HG03571 (cell line): ENCODE measurements around the gene DPP9.

ENCODE experiments used
- ATAC-seq: cut with Tn5 transposase; IDR thresholded peaks from one replicate; pipeline ENCODE4 v1.9.1; 2021; ENCODE audit not compliant: unreplicated experiment

The DPP9 gene

DNA sequence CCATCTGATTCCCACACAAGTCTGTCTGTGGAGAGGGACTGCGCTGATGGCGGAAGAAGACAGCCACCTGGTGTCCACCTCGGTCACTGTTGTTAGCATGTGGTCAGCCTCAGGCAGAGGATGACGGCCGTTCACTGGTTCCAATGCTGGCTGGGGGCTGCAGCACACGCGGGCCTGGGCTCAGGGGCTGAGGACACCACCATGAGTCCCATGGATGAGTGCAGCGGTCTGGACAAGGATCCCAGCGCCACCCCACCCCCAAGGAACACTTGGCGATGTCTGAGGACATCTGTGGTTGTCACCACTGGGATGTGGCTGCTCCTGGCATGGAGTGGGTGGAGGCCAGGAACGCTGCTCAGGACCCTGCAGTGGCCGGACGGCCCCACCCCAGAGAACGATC, 10.9 kb downstream of the DPP9 start:
- ATAC-seq, result no peak

DNA sequence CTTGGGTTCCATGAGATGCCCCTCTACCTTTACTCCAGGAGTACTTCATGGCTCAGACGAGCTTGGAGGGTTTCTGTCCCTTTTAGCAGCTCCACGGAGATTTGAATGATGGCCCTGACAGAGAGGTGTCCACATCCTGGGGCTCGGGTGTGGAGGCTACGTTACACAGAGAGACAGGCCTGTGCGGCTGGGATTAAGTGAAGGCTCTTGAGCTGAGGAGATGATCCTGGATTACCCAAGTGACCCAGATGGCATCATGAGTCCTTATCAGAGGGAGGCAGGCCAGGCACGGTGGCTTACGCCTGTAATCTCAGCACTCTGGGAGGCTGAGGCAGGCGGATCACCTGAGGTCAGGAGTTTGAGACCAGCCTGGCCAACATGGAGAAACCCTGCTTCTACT, 12.4 kb downstream of the DPP9 start:
- no peak for ATAC-seq

DNA sequence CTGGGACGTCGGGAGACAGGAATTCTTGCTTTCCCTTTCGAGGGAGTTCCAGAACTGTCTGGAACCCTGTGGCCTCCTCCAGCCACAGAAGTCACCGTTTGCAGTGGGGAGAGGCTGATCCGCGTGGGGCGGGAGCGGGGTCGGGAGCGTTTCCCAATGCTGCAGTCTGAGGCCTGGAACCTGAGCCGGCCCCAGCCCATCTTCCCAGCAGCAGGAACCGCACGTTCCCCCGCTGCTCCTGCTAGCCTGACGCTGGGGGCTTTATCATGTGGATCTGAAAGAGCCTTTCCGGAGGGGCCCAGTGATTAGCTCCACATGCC, 13.4 kb downstream of the DPP9 start:
- no peak for ATAC-seq

DNA sequence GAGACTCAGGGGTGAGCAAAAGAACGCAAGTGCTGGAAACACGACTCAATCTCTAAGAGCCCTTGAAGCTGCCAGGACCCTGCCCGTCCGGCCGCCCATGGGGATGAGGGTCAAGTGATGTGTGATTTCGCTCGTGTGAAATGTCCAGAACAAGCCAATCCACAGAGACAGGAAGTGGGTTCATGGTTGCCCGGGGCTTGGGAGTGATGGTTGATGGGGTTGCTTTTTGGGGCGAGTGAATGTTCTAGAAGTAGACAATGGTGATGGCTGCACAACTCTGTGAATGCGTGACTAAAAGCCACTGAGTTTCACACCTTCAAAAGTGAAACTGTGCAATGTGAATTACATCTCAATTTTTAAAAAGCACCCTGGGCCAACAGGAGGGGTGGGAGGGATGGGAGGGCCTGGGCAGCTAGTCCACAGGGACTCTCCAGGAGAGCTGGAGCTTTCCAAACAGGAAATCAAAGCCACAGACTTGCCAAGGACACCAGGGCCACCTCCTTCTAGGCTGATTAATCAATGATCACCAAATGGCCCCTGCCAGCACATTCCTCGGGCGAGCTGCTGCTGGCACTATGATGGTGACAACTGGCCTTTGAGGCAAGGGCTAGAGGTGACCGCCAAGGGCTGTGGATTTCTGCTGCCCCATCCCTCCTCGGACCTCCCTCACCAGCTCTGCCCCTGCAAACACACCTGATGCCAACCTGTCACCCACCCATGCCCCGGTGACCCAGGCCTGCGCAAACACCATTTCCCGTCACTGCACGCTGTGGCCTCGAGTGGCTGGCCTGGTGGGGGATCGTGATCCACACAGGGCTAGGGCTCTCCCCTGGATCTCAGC, 14.0 kb downstream of the DPP9 start:
- ATAC-seq, result no peak

DNA sequence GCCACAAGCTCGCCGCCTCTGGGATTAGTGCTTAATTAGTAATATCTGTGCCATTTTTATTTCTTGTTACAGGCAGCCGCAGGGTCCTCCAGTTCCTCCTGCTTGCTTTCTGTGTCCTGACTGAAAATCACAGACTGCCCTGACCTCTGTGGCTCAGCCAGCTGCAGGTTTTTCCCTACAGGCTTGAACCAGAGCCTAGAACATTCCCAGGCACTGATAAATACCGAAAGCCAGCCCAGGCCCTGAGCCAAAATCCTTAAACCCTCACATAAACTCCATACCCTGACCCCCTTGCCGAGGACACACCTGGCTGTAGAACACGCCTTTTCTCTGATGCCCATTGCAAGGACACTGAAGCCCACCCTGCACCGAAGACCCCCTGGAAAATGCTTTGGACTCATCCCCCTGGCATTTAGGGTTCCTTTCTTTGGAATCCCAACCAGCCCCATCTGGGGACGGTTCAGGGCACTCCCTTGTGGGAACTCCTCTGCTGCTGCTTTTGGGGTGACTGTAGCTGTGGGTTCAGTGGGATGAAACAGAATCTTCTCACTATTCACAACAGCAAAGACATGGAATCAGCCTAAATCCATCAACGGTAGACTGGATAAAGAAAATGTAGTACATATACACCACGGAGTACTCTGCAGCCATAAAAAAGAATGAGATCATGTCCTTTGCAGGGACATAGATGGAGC, 15.5 kb downstream of the DPP9 start:
- no peak for ATAC-seq

DNA sequence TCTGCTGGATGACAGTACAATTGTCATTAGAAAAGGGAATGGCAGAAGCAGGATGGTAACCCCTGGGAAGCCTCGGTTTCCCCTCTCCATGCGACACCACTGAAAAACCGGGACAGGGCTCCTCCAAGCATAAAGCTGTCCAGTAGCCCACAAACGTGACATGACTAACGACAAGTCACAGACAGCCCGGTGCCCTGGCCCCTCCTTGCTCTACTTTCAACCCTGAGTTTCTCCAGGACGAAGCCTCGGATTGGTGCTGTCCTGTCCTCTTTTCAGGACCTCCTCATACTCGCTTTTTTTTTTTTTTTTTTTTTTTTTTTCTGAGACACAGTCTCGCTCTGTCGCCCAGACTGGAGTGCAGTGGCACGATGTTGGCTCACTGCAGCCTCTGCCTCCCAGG, 16.3 kb downstream of the DPP9 start:
- no peak for ATAC-seq

DNA sequence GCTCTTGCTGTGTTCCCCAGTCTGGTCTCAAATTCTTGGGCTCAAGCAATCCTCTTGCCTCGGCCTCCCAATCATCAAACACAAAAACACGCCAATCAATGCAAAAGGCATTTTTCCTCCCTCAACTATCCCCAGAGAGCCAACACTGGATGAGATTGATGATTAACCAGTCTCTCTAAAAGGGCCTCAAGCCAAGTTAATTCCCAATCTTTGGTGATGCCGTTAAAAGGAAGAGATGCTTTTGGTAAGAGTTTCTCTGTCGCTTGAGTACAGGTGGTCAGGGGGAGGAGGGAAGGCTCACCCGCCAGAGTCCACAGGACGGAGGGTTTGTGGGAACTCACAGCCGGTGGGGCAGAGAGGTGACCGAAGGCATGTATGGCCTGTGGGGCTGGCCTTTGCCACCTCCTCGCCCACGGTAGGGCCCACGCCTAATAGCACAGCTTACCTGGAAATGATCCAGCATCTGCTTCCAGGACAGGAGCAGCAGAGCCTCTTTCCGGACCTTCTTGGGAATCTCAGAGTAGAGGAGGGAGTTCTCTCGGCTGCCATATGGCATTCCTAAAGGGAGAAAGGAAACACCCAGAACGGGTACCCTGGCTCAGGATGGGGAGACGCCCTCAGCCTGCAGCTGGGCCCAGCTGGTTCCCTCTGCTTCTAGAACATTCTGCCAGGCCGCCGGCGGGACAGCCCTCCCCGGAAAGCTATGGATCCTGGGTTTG, 18.1 kb downstream of the DPP9 start:
- ATAC-seq, result no peak

DNA sequence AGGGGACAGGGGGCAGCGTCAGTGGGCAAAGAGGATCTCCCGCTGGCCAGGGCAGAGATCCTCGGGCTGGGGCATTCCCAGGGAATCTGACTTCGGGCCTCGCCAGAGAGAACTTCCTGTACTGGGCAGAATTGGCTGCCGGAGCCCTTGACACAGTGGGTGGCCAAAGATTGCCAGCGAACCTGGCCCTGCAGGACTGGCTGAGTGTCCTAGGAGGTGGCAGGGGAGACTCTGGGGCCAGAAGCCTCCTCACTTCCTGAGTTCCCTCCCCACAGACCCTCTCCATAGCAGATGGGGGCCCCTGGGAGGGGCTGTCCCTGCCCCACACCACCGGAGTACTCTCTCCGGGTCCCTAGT, 19.3 kb downstream of the DPP9 start:
- ATAC-seq, result no peak

DNA sequence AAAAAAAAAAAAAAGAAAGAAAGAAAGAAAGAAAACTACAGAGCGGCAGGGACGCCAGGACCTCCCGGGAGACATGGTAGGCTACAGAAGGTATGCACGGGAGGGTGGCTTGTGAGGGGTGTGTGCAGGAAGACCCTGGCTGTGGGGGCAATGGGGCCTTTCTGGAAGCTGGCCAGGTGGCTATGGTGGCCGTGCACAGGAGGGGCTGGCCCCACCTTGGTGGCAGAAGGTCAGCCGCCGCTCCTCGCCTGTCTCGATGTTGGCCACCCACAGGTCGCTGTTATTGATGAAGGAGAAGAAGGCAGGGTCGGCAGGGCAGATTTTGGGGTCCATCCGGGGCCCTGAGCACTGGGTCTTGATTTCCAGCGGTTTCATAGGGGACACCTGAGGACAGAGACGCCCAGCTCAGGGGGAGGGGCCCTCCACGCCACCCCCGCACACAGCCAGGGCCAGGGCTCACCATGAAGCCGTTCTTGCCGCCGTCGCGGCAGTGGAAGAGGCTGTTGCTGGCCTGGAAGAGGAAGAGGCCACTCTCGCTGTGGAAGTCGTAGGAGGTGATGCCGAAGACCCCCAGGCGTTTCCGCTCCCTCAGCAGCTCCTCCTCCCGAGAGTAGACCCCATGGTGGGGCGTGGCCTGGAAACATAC, 19.8 kb downstream of the DPP9 start:
- no peak for ATAC-seq

DNA sequence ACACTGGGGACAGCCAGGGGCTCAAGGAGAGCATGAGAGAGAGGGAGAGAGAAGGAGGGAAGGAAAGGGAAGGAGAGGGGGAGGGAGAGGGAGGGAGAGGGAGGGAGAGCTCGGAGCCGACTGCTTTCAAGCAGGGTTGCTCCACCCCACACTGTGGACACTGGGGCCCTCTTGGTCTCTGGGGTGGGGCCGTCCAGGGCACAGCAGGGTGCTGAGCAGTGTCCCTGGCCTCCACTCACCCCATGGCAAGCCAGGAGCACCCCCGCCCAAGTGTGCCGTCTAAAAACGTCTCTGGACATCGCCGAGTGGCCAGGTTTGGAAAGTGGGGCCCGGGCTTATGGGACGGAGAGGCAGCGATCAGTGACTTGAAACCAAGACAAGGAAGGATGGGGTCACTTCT, 20.9 kb downstream of the DPP9 start:
- no peak for ATAC-seq

DNA sequence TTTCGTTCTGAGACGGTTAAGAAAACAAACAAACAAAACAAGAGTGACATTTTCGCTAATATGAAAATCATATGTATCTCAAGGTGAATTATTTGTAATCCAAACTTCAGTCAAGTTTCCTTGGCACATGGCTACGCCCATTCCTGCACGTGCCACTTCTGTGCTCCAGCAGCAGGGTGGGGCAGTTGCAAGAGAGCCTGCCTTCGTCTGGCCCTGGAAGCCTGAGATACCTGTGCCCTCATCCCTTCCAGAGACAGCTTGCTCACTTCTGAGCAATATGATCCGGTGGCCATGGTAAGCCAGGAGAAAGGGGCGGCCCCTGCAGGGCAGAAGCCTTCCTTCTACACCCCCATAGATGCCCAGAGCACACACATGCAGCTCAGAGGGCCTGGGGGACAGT, 22.1 kb downstream of the DPP9 start:
- no peak for ATAC-seq

DNA sequence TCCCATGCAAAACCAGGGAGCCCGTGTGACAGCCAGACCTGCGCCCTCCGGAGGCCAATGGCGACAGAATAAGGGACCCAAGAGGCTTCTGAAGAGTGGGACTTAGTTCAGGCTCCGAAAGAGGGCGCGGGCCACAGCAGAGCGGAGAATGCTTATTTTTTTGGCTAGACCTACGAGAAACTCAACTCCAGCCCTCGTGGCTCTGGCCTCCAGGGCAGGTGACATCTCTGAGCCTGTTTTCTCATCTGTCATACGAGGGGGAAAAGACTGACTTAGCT, 23.0 kb downstream of the DPP9 start:
- no peak for ATAC-seq

DNA sequence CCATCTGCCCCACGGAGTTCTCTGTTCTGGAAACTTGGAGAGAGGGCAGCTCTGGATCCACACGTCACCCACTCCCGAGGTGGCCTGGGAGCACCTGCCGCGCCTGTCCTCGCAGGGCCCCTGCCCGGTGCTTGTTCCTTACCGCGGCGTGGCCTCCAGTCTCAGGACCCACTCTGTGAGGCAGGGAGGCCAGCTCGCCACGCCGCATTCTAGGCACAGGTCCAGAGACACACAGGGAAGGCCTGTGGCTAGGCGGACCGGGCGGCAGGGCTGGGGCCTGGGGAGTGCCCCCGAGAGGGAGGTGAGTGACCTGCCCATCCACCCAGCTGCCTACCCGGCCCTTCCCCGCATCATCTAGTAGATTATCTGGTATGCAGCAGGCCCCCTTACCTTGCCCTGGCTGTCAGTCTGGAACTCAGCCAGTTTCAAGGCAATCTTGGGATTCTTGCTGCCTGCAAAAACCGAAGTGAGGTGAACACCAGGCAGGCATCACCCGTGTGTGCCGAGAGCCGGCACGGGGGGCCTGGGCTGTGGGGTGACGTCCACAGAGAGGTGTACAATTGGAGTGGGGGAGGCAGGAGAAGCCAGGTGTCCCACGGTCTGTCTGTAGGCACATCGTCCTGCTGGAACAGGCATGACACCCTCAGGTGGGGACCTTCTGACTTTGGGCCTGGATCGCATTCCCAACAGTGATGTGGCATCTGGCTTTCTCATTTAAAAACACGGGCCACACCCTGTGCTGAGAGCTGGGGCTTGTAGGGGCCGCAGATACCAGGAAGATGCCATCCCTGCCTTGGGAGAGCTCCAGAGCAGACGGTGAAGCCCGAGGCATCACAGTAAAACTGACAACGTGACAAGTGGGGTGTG, 23.6 kb downstream of the DPP9 start:
- ATAC-seq, result no peak

DNA sequence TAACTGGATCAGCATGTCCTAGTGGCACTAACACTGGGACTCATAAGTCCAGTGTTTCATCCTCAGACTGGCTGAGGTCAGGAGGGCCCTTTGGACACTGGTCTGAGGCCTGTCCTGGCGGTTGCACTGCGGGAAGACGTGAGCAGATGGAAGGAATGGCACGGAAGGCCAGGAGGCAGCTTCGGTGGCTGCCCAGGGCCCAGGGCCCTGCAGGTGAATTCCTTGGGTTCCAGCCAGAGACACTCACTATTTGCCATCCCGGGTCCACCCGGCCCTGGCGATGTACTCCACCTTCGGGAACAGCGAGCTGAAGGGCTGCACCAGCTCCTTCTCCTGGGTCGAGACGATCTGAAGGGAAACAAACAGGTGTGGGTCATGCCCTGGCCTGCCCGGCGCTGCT, 26.3 kb downstream of the DPP9 start:
- no peak for ATAC-seq

DNA sequence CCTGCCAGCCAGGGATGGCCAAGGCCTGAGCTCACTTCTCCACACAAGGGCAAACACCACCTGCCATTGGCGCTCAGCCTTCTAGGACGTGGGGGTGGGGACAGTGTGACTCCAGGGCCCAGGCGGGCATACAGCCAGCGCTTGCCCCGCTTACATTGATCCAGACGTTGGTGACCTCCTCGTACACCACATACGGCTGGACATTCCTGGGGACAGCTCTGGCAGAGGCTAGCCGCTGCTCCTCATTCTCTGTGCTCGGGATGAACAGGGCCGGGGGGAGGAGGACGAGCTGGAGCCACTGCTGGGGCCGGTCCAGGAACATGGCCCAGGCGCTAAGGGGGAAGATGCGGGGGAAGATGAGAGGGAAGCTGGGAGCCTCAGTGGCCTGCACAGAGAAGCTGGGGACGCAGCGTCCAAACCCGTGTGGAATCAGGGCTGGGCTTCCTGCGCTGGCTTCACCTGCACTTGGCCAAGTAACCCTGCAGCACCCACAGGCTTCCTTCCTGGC, 28.4 kb downstream of the DPP9 start:
- no peak for ATAC-seq

DNA sequence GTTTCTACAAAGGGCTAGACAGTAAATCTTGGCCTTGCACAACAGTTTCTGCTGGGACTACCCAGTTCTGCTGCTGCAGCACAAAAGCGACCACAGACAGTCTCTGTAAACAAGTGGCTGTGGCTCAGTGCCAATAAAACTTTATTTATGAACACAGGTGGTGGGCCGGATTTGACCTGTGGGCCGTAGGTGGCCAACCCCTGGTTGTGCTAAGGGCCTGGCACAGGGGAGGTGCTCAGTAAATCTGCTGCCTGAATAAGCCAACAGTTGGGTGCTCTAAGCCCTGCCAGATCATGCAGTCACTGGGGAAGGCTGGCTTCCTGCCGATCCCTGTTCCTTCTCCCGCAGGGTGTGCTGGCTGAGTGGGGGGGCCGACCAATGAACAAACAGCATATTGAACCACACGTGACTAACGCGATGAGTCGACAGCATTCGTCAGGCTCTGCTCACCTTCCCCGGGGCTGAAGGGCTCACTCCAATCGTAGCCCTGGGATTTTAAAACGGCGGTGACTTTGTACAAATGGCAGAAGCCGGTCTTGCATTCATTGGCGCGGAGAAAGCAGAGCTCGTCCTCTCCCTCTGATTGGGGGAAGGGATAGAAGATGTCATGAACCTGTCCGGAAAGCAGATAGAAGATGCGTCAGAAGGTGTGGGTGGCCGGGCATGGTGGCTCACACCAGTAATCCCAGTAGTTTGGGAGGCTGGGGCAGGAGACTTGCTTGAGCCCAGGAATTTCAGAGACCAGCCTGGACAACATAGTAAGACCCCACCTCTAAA, 29.2 kb downstream of the DPP9 start:
- no peak for ATAC-seq

DNA sequence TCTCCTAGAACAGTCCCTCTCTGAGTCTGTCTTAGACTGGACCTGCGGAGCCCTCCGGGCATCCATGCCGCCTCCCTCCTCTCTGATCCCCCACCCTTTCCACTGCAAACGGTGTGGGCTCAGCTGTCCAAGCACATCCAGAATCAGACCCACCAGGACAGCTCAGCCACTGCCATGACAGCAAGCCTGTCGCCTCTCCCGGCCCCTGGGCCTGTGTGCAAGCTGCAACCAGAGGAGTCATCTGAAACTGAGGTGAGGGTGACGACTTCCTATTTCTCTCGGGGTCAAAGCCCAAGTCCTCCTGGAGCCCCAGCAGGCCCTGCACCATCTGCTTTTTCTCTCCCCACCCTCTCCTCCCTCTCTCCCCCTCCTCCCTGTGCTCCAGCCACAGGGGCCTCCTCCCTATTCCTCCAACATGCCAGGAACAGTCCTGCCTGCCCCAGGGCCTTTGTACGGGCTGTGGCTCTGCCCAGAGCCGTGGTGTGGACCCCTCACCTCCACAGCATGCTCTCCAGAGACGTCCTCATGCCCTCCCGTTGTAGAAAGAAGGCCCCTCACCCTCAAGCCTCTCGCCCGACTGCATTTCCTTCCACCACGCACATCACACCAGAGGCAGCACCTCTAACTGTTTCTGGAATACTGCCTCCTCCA, 30.0 kb downstream of the DPP9 start:
- ATAC-seq, result no peak

DNA sequence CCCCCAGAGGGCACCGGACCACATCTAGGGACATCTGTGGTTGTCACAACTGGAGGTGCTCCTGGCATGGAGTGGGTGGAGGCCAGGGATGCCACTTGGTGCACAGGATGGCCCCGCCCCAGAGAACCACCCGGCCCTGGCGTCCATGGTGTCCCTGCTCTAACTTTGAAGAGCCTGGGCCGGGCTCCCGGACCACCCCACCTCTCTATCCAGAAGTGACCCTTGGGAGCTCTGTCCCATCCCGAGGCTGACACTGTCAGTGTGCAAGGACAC, 30.6 kb downstream of the DPP9 start:
- no peak for ATAC-seq

DNA sequence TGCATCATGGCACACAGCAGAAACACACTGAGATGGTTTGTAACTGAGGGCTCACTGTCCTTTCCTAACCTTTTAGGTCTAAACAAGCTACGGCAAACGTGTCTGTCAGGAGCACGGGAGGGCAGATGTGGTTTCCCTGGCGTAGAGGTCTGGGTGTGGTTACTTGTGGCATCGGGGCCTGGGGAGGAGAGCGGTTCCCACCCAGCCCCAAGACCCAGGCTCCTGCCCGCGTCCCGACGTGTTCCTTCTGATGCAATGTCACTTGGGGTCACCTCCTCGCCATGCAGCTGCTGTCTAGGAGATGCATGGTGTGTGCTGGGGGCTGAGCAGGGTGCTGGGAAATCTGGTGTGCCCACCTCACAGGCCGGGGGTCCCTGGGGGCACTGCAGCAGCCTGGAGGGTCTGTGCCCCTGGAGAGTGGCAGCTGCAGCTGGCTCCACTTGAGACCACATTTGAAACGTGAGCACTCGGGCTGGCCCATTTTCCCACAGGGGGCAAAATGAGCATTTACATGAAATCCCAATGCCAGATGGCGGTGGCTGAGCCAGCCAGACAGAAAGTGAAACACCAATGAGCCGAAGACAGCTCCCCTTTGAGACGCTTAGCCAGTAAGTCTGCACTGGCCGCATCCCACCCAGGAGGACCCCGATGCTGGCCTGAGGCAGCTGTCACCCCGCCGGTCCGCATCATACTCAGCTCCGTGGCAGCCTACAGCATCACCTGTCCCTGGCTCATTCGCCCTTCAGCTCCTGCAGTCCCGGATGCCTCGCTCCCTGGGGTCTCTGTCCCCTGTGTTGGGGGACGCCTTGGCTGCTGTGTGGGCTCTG, 31.2 kb downstream of the DPP9 start:
- no peak for ATAC-seq
